EL (cell line): ENCODE results near the gene TP53TG5.

Source experiments
- DNase-seq: peaks from one replicate; pipeline ENCODE4 v3.0.0-alpha.2; 2016

The TP53TG5 gene

DNA sequence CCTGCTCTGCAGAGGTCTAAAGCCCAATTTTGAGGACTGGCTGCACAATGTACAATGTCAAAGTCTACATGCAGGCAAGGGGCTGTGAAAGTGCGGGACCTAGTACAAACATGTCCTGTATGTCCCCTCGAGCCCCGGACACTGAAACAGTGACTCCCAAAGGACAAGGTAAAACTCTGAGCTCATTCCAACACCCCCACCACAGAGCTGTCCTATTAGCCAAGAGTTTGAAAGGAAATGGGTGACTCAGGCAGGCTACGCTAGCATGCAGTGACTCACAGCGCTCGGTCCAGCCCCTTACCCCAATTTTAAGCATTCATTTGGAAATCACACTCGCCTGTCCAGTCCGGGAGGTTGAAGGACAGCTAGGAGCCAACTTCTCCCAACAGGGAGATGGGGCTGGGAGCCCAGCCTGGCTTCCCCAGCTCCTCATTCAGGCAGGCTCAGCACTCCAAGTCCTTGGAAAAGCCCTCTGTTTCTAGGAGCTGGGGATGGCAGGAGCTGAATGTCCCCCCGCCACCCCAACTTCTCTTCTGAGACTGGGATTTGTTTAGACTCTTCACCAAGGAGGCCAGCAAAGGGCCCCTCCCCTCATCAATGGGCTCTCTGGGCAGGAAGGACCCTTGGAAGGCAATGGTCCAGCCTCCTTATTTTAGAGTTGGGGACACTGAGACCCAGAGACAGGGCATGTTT is 33.8 kb downstream of the TP53TG5 start:
- peak; percentile 96 for DNase-seq

DNA sequence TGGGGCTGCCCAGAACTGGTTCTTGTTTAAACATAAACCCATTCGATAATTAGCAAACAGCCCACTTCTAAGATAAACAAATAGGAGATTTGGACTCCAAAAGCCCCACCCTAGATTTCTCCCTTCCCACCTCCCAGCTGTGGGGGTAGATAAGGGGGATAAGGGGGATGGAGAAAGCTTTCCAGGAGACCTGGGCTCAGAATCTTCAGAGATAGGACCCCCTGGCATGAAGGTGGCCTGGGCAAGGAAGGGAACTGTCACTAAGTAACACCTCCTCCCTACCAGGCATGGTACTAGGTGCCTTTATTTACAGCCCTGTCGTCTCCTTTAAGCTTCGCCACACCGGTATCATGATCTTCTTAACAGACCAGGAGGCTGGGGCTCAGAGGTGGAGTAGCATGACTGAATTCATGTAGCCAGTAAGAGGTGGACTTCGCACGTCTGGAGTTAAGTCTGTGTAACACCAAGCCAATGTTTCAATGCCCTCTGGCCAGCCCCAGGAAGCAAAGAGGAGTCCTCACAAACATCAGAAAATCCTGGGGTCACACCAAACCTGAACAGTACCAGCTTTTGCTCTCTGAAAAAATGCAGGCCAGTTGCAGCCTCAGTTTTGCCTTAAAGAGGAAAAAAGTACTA is 34.5 kb downstream of the TP53TG5 start:
- DNase-seq = no peak

DNA sequence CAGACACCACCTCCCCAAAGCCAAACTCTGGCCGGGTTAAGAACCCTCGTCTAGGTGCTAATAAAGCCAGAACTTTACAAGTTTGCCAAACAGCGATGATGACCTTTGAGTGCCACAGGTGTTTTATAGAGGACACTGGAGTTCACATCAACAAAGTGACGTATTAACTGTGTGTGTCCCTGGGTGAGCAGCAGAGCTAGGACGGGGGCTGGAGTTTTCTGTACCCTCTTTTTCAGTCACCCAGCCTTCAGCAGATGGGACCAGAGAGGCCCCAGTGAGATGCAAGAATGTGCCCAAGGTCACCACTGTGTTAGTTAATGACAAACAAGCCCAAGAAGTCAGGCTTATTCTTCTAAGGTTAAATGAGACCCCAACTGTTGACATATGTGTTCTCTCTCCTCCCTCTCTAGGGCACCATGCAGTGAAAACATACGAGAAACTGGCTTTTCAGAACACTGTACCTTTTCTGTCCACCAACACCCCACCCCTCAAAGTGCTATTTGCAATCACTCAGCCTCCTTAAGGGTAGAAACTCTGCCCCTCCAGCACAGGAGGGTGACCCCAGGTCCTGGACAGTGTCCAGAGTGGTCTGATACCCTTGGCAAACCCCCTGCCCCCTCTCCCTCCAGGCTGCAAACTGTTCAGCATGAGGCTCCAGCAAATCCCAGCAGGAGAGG is 35.1 kb downstream of the TP53TG5 start:
- no peak for DNase-seq

DNA sequence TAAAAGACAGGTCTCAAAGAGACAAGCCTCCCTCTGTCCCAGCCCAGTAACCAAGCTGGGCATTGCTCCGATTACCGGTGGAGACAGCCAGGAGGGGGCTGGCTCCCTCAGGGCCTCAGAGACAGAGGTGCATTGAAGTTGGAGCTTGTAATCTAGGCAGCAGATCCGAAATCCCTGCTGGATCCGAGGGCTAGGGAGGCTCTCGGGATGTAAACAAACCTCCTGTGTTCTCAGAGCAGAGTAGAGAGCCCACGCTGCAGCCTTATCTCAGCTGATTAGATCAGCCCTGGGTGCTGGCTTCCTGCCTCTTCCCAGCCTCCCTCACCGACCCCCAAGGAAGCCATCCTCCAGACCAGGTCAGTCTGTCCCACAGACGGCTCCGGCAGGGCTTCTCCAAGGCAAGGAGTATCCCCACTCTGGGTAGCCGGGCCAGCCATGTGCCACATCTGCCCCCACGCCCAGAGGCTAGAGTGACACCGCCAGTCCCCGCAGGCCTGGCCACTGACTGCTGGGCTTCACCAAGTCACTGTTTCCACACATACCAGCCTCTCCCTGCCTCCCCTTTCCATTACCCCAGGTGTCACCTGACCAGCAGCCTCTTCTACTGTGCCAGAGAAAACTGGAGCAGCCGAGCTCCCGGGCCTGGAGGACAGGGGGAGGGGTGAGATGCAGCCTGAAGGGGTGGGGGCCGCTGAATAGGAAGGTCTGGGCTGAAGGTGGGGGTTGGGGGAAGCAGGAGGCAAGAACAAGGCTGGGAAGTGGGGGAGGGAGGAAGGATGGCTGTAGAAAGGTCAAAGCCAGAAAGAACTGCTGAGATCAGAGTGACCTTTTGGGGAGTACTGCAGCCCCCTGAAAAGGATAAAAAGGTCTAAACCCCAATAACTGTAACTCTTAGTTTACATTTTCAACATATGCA is 35.9 kb downstream of the TP53TG5 start:
- DNase-seq = peak; percentile 62

DNA sequence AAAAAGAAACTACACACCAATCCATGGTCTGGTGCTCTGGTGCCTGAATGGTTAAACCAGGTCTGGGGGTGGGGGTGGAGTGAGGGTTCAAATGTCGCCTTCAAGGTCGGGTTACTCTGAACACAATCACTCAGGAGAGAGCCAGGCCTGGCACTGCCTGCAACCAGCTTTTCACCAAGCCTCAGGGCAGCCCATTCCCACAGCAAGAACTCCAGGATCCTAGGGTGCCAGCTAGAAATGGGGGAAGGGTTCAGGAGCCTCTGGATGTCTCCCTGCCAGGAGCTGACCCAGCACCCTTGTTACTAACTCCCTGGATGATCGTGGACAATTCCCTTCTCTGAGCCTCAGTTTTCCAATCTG is 36.6 kb downstream of the TP53TG5 start:
- no peak for DNase-seq

DNA sequence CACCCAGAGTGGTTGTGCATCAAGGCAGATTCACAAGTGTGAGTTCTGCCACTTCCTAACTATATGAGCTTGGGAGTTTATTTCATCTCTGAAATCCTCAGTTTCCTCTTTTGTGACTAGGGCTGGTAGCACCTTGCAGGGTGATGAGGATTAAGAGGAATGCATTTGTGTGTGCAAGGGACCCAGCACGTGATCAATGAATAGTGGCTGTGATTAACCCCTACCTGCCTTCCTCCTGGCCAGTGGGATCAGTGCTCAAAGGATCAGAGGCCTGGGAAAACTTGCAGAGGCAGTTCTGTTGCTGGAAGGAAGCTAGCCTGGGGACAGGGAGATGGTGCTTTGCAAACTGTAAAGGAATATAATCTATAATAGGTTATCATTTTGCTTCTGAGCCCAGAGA is 37.2 kb downstream of the TP53TG5 start:
- no peak for DNase-seq

DNA sequence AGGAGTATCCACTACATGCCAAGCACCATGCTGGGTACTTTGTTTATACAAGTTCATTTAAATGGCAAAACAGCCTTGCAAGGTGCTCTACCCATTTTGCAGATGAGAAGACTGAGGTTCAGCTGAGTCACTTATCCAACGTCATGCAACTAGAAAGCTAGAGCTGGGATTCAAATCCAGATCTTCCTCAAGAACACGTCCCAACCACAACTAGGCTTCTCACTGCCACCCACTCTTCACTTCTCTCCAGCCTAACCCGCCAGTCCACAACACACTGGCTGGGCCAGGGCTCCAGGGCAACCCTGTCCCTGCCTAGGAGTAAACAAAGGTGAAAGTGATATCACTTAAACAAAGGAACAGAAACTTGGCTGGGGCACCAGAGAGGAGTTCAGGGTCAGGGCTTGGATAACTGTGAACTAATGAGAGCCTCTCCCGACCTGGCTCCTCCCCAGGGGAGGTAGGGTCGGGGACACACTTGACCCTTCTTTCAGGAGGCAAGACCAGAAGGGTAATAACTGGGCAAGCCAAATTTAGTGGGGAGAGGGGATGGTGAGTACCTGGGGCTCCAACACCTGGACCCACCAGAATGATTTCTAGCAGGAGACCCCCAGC is 37.8 kb downstream of the TP53TG5 start:
- DNase-seq = no peak

DNA sequence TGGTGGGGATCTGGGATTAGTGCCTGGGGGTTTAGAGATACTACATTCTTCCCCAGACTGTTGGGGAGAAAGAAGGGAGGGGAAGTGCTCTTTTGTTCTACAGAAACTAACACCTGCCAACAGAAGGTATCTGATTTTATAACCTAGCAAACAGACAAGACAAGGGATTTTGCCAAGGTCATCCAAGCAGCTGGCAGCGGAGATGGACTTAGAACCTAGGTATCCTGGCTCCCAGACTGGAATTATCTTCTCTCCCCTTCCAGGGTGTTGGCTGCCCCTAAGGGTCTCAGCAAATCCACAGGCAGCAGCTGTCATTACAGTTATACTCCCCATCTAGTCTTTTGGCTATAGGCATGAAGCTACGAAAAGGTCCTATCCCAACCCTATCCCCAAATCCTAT is 38.3 kb downstream of the TP53TG5 start:
- no peak for DNase-seq

DNA sequence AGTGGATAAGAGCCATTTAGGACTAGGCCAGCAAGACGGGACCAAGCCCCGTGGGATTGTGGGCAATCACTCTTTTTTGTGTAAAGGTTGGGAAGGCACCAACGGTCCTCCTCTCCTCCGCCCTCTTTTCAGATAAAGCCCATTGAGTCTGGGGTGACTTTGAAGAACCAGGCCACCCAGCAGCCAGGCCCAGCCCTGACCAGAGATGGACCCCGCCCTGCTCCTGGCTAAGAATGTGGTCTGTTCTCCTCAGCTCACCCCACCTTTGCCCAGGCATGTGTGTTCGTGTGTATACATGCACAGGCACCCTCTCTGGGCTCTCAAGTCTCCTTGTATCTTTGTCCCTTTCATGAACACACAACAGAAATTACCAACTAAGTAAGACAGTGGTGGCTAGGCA is 39.0 kb downstream of the TP53TG5 start:
- no peak for DNase-seq

DNA sequence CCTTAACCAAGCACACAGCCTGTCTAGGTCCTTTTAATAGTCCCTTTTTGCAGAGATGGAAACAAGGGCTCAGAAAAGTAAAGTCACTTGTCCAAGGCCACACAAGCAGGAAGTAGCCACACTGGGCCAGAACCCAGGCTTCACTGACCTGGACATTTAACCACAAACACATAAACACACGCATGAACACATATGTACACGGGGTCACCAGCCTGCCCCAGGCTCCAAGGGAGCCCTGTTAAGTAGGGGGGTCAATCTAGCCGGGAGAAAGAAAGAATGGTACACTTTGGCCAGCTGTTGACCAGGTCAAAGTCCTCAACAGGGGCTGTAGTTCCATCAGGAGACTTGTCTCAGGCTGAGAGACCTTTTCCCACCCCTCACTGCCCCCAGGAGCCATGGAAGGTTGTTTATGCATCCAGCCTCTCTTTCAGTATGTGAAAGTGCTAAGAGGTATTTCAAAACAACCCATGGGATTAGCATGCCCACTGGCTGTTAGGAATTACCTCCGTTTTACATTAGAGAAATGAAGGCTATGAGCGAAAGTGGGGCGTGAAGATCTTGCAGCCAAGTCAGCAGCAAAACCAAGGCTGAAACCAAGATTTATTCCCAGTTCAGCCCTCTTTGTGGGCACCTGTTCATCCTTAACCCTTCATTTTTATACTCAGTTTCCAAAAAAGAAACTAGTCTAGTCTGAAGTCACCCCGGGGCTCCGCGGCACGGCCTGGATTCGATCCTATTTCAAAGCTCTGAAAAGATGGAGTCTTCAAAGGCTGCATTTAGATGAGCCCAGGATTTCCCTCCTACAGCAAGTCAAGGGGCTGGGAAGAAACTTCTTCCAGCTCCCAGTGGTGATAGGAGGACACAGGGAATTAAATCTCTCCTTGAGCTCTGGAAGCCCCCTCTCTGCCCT is 39.7 kb downstream of the TP53TG5 start:
- DNase-seq = no peak

DNA sequence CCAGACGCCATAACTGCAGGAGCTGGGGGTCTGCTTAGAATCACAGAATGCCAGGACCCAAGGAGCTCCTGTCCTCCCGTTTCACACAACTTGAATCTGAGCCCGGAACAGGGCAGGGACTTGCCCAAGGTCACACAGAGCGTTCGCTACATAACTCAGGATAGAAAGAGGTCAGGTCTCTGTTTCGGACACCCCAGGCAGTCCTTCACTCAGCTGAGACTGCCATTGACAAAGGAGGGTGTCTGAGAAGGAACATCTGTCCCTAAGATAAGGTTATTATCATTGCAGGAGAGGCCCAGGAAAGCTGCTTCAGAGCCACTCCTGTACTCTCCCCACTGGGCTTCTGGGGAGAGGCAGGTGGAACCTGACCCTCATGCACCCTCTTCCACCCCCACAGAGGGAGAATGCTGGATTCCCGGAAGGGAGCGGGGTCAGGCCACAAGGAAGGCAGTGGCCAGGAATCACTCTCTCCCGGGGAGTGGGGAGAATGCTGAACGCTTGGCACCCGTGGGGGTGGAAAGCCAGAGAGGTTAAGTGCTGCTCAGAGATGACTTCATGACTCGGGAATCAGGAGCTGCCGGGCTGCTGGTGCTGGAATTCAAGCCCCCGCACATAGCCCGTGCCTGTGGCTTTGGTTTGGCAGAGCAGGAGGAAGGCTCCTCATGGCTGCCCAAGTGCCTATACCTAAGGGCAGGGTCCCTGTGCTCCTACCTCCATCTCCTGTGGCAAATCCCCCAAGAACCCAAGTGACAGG is 40.6 kb downstream of the TP53TG5 start:
- DNase-seq = peak; percentile 98

DNA sequence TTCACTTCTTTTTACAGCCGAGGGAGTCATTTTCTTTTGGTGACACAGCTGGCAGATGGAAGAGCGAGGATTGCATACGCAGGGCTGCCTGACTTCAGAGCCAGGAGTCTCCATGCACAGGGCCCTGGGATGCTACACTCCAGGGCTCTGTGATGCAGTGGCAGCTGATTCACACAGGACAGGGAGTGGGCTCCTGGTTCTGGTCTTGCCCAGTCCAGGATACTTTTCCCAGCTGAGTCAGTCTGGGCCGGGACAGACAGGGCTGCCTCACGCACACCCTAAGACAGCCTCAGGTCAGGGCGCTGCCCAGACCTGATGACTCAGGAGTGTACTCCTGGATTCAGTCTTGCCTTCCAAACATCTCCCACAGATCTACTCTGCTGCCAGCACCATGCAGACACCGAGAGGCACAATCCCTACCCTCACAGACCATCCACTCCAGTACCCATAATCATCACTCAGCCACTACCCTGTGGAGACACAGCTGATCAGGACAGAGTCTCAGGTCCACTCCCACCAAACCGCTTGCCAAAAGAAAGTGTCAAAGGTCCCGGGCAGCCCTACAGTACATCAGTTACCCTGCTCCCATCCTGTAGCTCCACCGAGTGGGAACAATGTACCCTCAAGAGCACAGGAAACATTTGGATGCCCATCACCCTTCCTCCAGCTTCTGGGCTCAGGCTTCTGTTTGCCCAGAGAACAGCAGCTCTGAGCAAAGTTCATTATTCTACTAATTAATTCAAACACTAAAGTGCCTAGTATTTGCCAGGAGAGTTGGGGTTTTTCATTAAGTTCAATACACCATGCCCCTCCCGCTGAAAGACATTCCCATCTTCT is 41.4 kb downstream of the TP53TG5 start:
- DNase-seq = peak; percentile 96

DNA sequence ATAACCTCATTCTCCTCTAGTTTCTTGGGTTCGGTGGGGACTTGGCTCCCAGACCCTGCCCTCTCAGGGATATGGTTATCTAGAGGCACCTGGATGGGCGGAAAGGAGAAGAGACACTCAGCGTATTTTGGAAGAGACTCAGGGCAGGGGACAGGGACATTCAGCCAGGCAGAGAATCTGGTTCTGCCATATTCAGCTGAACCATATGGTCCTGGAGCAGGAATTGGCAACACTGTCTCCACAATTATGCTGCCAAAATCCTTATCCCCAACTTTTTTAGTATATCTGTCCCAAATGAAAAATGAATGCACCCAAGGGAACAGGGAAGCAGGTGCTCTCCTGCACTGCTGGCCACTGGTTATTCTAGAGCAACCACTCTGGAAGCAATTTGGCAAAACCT is 47.6 kb downstream of the TP53TG5 start:
- no peak for DNase-seq

DNA sequence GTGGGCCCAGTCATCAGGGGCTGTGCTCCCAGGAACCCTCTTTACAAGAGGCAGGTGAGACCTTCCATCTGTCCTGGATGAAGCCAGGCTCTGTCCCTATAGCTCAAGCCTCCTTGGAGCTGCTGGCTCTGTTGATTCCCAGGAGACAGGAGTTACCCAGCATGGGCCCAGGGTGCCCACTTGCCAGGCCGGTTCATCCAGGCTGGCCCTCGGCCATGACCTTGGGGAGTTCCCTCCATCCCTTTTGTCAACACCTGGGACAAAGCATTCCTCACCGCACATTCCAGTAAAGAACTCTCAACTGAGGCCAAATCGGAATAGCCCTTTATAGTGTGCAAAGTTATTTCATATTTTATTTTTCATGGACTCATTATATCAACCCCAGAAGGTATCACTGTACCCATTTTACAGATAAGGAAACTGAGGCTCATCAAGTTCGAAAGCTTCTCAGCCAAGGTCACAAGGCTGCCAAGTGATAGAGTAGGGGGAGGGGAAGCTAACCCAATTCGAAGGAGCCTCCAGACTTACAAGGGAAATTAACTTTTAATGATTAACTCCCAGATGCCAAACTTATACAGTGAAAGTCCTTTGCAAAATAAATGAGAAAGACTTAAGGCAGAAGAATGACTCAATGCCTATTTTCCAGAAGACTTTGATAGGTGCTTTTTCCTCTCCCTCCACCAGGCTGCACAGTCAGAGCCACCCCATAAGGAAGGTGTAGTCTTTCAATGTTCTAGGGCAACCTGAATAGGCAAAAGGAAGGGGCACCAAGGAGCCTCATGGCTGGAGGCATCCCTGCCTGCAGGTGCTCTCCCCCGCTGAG is 48.4 kb downstream of the TP53TG5 start:
- no peak for DNase-seq

DNA sequence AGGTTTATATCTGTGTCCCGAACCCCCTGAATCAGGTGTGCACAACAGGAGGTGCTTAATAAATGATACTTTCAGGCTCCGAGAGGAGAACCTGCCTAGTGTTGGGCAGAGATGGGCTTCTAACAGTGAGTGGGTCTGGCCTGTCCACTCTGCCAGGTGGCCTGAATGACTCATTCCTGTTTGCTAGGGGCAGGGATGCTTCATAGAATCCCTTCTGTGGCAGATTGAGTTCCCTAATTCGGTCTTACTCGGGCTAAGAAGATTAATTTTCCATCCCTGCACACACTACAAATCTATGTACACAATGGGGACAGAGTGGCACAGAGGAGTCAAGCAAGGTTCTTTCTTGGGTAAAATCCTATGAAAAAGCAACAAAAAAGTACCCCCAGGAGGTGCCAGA is 49.7 kb downstream of the TP53TG5 start:
- no peak for DNase-seq

DNA sequence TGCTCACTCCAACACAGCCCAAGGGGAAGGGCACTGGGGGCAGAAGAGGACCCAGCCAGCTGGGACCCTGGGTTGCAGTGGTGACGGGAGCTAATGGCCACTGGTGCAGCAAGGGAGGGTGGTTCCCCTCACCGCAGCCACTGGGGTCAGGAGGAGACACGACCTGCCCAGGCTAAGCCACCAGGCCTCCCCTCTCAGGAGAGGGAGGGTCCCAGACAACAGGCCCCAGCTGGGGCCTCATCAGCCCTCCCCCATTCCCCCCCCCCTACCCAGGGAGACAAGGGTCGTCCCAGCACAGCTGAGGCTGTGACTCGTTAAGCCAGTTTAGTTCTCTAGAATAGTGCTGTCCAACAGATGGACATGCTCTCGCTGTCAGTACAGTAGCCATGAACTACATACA is 52.8 kb downstream of the TP53TG5 start:
- no peak for DNase-seq

DNA sequence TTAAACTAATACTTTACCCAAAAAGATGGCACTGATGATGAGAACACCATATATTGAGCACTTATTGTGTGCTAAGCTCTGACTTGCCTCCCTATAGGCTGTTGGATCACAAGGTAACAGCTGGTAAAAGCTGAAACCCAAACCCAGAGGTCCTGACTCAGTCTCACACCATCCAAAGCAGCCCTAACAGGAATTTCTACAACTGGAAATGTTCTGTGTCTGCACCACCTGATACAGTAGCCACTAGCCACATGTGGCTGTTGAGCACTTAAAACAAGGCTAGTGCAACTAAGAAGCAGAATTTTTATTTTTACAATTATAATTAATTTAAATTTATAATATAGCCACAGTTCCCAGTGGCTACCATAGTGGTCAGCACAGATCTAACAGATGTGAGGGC is 54.4 kb downstream of the TP53TG5 start:
- no peak for DNase-seq

DNA sequence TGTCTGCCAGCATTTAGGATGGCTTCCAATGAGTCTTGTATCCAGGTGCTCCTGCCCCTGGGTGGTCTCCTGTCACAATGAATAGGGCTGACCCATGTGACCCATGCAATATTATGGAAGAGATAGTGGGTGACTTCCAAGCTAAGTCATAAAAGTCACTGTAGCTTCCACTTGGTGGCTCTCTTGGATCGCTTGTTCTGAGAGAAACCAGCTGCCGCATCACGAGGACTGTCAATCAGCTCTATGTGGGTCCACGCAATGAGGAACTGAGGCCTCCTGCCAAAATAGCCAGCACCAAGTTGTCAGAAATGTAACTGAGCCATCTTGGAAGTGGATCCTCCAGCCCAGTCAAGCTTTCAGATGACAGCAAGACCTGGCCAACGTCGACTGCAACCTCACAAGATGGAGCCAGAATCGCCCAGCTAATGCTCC is 55.2 kb downstream of the TP53TG5 start:
- peak; percentile 34 for DNase-seq
